ENCODE data around the gene HLTF. TPM values are rescaled to one million over a fixed set of nuclear protein-coding genes. Genes with fewer than 3 reads are reported as not detected.

Gene HLTF
- total and polyA plus RNA-seq, 10 donors = 5.4 to 26.5 (median 19.2) TPM

- 94 to 100% (median 96%) methylated on average over 1 of the region's 1 CpG for WGBS, 5 donors
- intact Hi-C loops (cut with DNase I; ENCODE audit: low total_unique reads) = no loop called here
- H3K27ac ChIP-seq = peak overlapping the region in 6 of 8 donors; percentile 64 to 86 (median 82)
These were observed 88.7 kb downstream of the HLTF start for GRCh38 chr3:148997623-148998022.

GRCh38 chr3:148992635-148993255 lies 93.6 kb downstream of the HLTF start:
- no peak for TF ChIP-seq CTCF (IDR thresholded peaks at IDR 0.05 in 8 of 11, conservative IDR thresholded peaks at IDR 0.05 in 3 of 11)
- no peak for TF ChIP-seq POLR2AphosphoS5 (IDR thresholded peaks at IDR 0.05)
- TF ChIP-seq POLR2A (IDR thresholded peaks at IDR 0.05) = no peak
- intact Hi-C loops (cut with DNase I; ENCODE audit: low total_unique reads) = no loop called here
- H3K4me3 ChIP-seq = peak overlapping the region in 7 of 8 donors; percentile 70 to 92 (median 88)
- no peaks in the 10 kb centered on the region for H3K27me3 ChIP-seq (replicated peaks in 1 of 7)
- H3K27ac ChIP-seq = peak overlapping the region in 7 of 8 donors; percentile 94 to 99 (median 95)
- H3K9me3 ChIP-seq = no peaks in the 10 kb centered on the region
- peaks cover 0 to 71% (median 33%) of the 10 kb centered on the region in 6 donors for H3K4me1 ChIP-seq
- DNase-seq = peak; percentile 74
- WGBS, 5 donors = 60 to 83% (median 75%) methylated on average over 10 of the region's 10 CpGs
- H3K36me3 ChIP-seq = peaks cover 0 to 41% (median 28%) of the 10 kb centered on the region in 6 donors

More at GRCh38 chr3:148997623-148998022, 88.7 kb downstream of the HLTF start:
- peaks cover 0 to 85% (median 33%) of the 10 kb centered on the region in 6 donors for H3K36me3 ChIP-seq
- no peak overlapping the region for H3K4me3 ChIP-seq
- no peaks in the 10 kb centered on the region for H3K27me3 ChIP-seq (replicated peaks in 1 of 7)
- no peaks in the 10 kb centered on the region for H3K9me3 ChIP-seq
- TF ChIP-seq POLR2A (IDR thresholded peaks at IDR 0.05) (no peak), POLR2AphosphoS5 (IDR thresholded peaks at IDR 0.05) (no peak), CTCF (IDR thresholded peaks at IDR 0.05 in 8 of 11, conservative IDR thresholded peaks at IDR 0.05 in 3 of 11) (no peak)
- H3K4me1 ChIP-seq = peaks cover 0 to 84% (median 41%) of the 10 kb centered on the region in 6 donors
- no peak for DNase-seq

- peak; percentile 92 for DNase-seq
- Histone ChIP-seq H3K36me3 (peaks cover 0 to 35% (median 25%) of the 10 kb centered on the region in 6 donors), H3K4me1 (peaks cover 0 to 65% (median 33%) of the 10 kb centered on the region in 6 donors), H3K9me3 (no peaks in the 10 kb centered on the region), H3K27ac (peak overlapping the region; percentile 94 to 99 (median 95)), H3K4me3 (peak overlapping the region; percentile 70 to 92 (median 84)), H3K27me3 (replicated peaks in 1 of 7) (no peaks in the 10 kb centered on the region)
- intact Hi-C loops (cut with DNase I; ENCODE audit: low total_unique reads) = no loop called here
- WGBS, 5 donors = 3 to 9% (median 3%) methylated on average over 8 to 34 of the region's 34 CpGs
- TF ChIP-seq POLR2A (IDR thresholded peaks at IDR 0.05) (no peak), POLR2AphosphoS5 (IDR thresholded peaks at IDR 0.05) (no peak), CTCF (IDR thresholded peaks at IDR 0.05 in 8 of 11, conservative IDR thresholded peaks at IDR 0.05 in 3 of 11) (no peak)
These were observed 94.2 kb downstream of the HLTF start for GRCh38 chr3:148992027-148992634.
